K562 (cell line): ENCODE results near the gene PTGES3. TPM values are rescaled to one million over a fixed set of nuclear protein-coding genes. Genes with fewer than 3 reads are reported as not detected.

ENCODE experiments used
- ADNP ChIP-seq: fragments of 200-800 bp; sonication (Bioruptor generic); IDR thresholded peaks from 2 replicates; pipeline ENCODE4 v1.6.1; 2016; ENCODE audit warnings: missing genetic modification characterization, missing compliant biosample characterization
- GATAD2A ChIP-seq: fragments of 450-650 bp; IDR thresholded peaks from 2 replicates; pipeline ENCODE4 v1.6.1; 2017
- MITF ChIP-seq: IDR thresholded peaks from 2 replicates; pipeline ENCODE4 v1.6.1; 2014; ENCODE audit warnings: antibody characterized with exemption
- MTA3 ChIP-seq: fragments of 450-650 bp; formaldehyde crosslinking; IDR thresholded peaks from 2 replicates; pipeline ENCODE4 v1.6.1; 2017; ENCODE audit warnings: mild to moderate bottlenecking, borderline replicate concordance
- OTX1 ChIP-seq: fragments of 450-650 bp; formaldehyde crosslinking; IDR thresholded peaks from 2 replicates; pipeline ENCODE4 v1.4.0; 2022; ENCODE audit warnings: mild to moderate bottlenecking
- RBM14 ChIP-seq: fragments of 200-400 bp; formaldehyde crosslinking; IDR thresholded peaks from 2 replicates; pipeline ENCODE4 v1.6.1; 2018; ENCODE audit warnings: low read depth, mild to moderate bottlenecking, low read length, moderate library complexity, borderline replicate concordance; ENCODE audit not compliant: insufficient read depth
- ZBTB26 ChIP-seq: fragments of 450-650 bp; formaldehyde crosslinking; IDR thresholded peaks from 2 replicates; pipeline ENCODE4 v1.4.0; 2022; ENCODE audit warnings: missing genetic modification characterization
- ZNF212 ChIP-seq: fragments of 450-650 bp; formaldehyde crosslinking; IDR thresholded peaks from 2 replicates; pipeline ENCODE4 v1.4.0; 2020; ENCODE audit warnings: mild to moderate bottlenecking
- ZNF407 ChIP-seq: fragments of 450-650 bp; IDR thresholded peaks from 2 replicates; pipeline ENCODE4 v1.6.1; 2016; ENCODE audit warnings: low read depth
- ZNF77 ChIP-seq: fragments of 250-450 bp; sonication (Bioruptor Pico); IDR thresholded peaks from 2 replicates; pipeline ENCODE4 v1.5.0; 2020
- ZNF79 ChIP-seq: fragments of 250-450 bp; sonication (Bioruptor Pico); IDR thresholded peaks from 2 replicates; pipeline ENCODE4 v1.4.0; 2020; ENCODE audit warnings: low read depth, mild to moderate bottlenecking, moderate library complexity
- polyA plus RNA-seq, 8 experiments: library from polyadenylated mRNA; depleted of rRNA in 4 of 8; stranded (reverse) in 5 of 8; unstranded in 3 of 8; fragments of >200 nt; fragmentation: Nextera tagmentation in 2 of 8; fragmentation: Illumina TruSeq in 1 of 8; extraction: Ambion mirVana in 2 of 8; extraction: Trizol in 1 of 8; gene quantifications; 2 replicates each; pipeline versions ENCODE4 v1.2.1 to v1.2.3, GENCODE V29; 2011 to 2014; ENCODE audit warnings: inconsistent platforms in 1 of 8, missing spikeins in 1 of 8
- total RNA-seq, 7 experiments: library from RNA; depleted of rRNA in 6 of 7; stranded (reverse); fragments of >200 nt in 6 of 7; fragmentation: Illumina TruSeq in 2 of 7; extraction: Trizol in 2 of 7; gene quantifications; 2 replicates each; pipeline versions ENCODE4 v1.2.1 to v1.2.3, GENCODE V29; 2011 to 2021; ENCODE audit warnings: low replicate concordance in 1 of 7
- TF ChIP-seq, protein P1 (sequence below), 2 experiments: fragments of 450-650 bp in 1 of 2; sonication (generic) in 1 of 2; formaldehyde crosslinking; conservative IDR thresholded peaks; 2 replicates each; pipeline versions ENCODE4 v1.4.0 to v1.8.1; 2020 to 2022; ENCODE audit warnings: mild to moderate bottlenecking in 1 of 2, missing genetic modification reagents in 1 of 2

PTGES3 gene
- total and polyA plus RNA-seq, 9 of the 15 experiments (the other 6 are each of a cell fraction or from before 2014, with no cell fraction given): 163 to 501 (median 213) TPM

- TF ChIP-seq ZNF407 (no peak), ZNF77 (CRISPR knock-in tag) (no peak), ZNF212 (no peak), MTA3 (no peak; the same call in none of the 2 replicates), ZBTB26 (CRISPR knock-in tag) (no peak), ADNP (no peak), RBM14 (no peak), GATAD2A (no peak), MITF (no peak), ZNF79 (no peak), OTX1 (CRISPR knock-in tag) (no peak; the same call in 1 of the 2 replicates)
- TF ChIP-seq, protein P1, sequence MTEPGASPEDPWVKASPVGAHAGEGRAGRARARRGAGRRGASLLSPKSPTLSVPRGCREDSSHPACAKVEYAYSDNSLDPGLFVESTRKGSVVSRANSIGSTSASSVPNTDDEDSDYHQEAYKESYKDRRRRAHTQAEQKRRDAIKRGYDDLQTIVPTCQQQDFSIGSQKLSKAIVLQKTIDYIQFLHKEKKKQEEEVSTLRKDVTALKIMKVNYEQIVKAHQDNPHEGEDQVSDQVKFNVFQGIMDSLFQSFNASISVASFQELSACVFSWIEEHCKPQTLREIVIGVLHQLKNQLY (CRISPR knock-in tag; conservative IDR thresholded peaks at IDR 0.05): 0 out of 4 replicates have a peak, but pooled peaks of 1 of the 2 experiments have one; percentile 65
These were observed 51.2 kb downstream of the PTGES3 start (continued) for GRCh38 chr12:56636675-56637540.
